Bronchial epithelial cell (primary cell): ENCODE measurements around the gene COX8A. TPM values are rescaled to one million over a fixed set of nuclear protein-coding genes. Genes with fewer than 3 reads are reported as not detected.

Source experiments
- DNase-seq: peaks from one replicate; pipeline ENCODE4 v3.0.0-alpha.2; 2010; ENCODE audit warnings: low read depth
- FAIRE-seq: peaks from 2 replicates; lab custom pipeline; 2011; peaks lifted over from hg19 to GRCh38; lab: Jason Lieb, UNC
- H3K27me3 ChIP-seq: 2 replicates; pipeline ENCODE4 v1.5.1; 2011; ENCODE audit warnings: low read length; ENCODE audit not compliant: control insufficient read depth, insufficient read depth
- H3K36me3 ChIP-seq: 2 replicates; pipeline ENCODE4 v1.5.1; 2011; ENCODE audit warnings: low read length; ENCODE audit not compliant: control insufficient read depth, insufficient read depth
- H3K4me3 ChIP-seq: 2 replicates; pipeline ENCODE4 v1.5.1; 2011; ENCODE audit warnings: mild to moderate bottlenecking, low read depth, low read length, control low read depth
- CTCF ChIP-seq: IDR thresholded peaks from 2 replicates; pipeline ENCODE4 v1.5.1; 2011; ENCODE audit warnings: mild to moderate bottlenecking, moderate library complexity, low read length, control low read depth, inconsistent platforms; ENCODE audit not compliant: insufficient read depth, severe bottlenecking
- total RNA-seq: library from RNA; depleted of rRNA; stranded (reverse); fragments of >200 nt; gene quantifications from 2 replicates; pipeline ENCODE4 v1.2.1, GENCODE V29; 2014

Gene COX8A
- total RNA-seq, 1 donor from 2014 or later, result 266 TPM

GRCh38 chr11:63991558-63991957, 17.1 kb downstream of the COX8A start:
- Histone ChIP-seq H3K27me3 (no peaks in the 10 kb centered on the region), H3K4me3 (no peak overlapping the region), H3K36me3 (peaks cover 29% of the 10 kb centered on the region)
- no peak for TF ChIP-seq CTCF
- FAIRE-seq (no peak), DNase-seq (no peak)

DNA sequence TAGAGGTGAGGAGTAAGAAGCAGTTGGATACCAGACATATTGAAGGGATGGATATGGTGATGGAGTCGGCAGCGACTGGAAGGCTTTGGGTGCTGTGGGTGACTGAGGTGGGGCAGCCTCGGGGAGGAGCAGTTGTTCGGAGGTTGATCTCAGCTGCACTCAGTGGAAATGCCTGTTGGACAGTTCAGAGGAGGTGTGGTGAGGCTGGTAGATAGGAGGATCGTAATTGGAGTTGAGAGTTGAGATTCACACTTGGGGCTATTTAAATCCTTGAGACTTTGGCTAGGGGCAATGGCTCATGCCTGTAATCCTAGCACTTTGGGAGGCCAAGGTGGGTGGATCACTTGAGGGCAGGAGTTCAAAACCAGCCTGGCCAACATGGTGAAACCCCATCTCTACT, 18.7 kb downstream of the COX8A start:
- no peaks in the 10 kb centered on the region for H3K27me3 ChIP-seq
- TF ChIP-seq CTCF, result no peak
- DNase-seq (no peak), FAIRE-seq (no peak)
- peaks cover 41% of the 10 kb centered on the region for H3K36me3 ChIP-seq
- no peak overlapping the region for H3K4me3 ChIP-seq

DNA sequence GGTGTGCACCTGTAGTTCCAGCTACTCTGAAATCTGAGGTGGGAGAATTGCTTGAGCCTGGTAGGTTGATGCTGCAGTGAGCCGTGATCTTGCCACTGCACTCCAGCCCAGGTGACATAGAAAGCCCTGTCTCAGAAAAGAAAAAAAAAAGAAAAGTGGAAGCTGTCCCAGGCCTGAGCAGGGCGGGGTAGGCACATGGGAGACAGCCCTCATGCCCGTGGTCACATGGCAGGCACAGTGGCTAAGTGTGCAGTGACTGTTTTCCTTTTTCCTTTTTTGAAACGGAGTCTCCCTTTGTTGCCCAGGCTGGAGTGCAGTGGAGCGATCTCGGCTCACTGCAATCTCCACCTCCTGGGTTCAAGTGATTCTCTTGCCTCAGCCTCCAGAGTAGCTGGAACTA, 19.6 kb downstream of the COX8A start:
- no peak for TF ChIP-seq CTCF
- FAIRE-seq, result no peak

GRCh38 chr11:63996512-63996911, 22.1 kb downstream of the COX8A start:
- TF ChIP-seq CTCF, result no peak
- FAIRE-seq, result no peak
- Histone ChIP-seq H3K4me3 (no peak overlapping the region), H3K27me3 (no peaks in the 10 kb centered on the region), H3K36me3 (peaks cover 30% of the 10 kb centered on the region)
- DNase-seq, result no peak

More for the DNA sequence above, 19.6 kb downstream of the COX8A start:
- Histone ChIP-seq H3K4me3 (no peak overlapping the region), H3K36me3 (peaks cover 37% of the 10 kb centered on the region), H3K27me3 (no peaks in the 10 kb centered on the region)
- no peak for DNase-seq

- DNase-seq (no peak), FAIRE-seq (no peak)
- Histone ChIP-seq H3K27me3 (no peaks in the 10 kb centered on the region), H3K4me3 (no peak overlapping the region), H3K36me3 (peaks cover 27% of the 10 kb centered on the region)
- no peak for TF ChIP-seq CTCF
Observed at GRCh38 chr11:63997104-63997700, 22.8 kb downstream of the COX8A start.

DNA sequence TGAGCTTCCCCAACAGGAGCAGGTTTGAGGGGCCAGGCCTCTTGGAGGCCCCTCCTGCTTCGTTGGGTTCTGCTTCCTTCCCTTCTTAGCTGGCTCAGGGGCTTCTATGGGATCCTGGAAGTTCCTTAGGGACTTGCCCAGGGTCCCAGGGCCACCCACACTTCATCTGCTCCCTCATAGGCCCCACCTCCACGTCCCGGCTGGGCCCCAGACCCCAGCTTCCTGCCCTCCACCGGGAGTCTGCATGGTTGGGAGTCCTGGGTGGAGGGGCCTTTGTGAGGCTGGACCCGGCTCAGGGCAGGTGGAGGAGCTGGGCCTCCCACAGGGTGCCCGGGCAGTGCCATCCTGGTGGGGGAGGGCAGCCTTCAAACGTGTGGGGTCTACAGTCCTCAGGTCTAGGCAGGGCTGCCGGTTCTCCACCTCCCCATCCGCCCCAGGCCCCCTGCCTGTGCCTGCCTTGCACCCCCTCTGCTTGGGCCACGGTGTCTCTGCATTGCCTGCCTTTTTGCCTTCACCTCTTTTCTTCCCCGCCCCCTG, 23.4 kb downstream of the COX8A start:
- Histone ChIP-seq H3K4me3 (no peak overlapping the region), H3K27me3 (no peaks in the 10 kb centered on the region), H3K36me3 (peaks cover 26% of the 10 kb centered on the region)
- no peak for DNase-seq
- FAIRE-seq, result no peak
- no peak for TF ChIP-seq CTCF
